Adrenal gland (tissue), 5 donors: ENCODE measurements around the gene MARCHF9.

Experiments used
- POLR2A ChIP-seq, 2 donors: fragments of 450-650 bp; IDR thresholded peaks; one replicate each; pipeline ENCODE4 v1.6.1; 2017; ENCODE audit warnings: antibody characterized with exemption in 2 of 2, mild to moderate bottlenecking in 2 of 2, moderate library complexity in 1 of 2
- TF ChIP-seq, protein P1 (sequence below), 6 experiments: fragments of 450-650 bp in 4 of 6; fragments of 200-600 bp in 2 of 6; sonication (generic) in 1 of 6; IDR thresholded peaks; 1 replicate in 5 of 6; 2 replicates in 1 of 6; pipeline versions ENCODE4 v1.5.1 to v1.8.0; 2016 to 2021; ENCODE audit warnings: antibody characterized with exemption in 6 of 6, mild to moderate bottlenecking in 2 of 6, moderate library complexity in 1 of 6
- donor health status: DM: no; HTN: no; CAD: no.

DNA sequence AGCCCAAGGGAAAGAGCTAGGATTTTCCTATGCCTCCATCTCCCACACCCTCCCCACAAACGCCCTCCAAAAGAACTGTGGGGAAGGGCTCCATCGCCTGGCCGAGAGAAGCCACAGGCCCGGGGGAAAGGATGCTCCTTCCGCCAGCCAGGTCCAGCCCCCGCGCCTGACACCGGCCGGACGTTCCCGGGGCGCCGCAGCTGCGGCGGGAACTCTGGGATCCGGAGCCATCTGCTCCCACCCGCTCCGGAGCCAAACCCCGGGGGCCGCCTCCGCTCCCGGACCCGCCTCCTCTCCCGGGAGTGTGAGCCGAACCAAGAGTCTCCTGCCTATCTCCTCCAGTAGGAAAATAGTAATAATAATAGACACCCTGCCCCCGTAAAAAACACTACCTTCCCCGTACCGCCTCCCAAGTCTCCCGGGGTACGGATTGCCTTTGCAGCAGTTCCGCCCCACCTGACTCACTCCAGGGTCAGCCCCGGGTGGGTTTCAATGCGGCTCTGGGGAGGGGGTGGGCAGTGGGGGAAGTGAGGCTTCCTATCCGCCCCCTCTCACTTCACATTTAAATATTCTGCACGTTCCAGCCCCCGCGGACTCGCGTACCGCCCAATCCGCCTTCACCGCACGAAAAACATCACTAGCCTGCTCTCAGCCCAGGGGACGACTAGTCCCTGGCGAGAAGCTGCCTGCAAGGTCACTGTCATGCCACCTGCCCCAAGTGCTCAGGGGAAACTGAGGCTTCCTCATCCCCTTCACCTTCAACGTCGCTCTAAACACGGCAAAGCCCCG is 18.8 kb upstream of the MARCHF9 start:
- TF ChIP-seq, protein P1, sequence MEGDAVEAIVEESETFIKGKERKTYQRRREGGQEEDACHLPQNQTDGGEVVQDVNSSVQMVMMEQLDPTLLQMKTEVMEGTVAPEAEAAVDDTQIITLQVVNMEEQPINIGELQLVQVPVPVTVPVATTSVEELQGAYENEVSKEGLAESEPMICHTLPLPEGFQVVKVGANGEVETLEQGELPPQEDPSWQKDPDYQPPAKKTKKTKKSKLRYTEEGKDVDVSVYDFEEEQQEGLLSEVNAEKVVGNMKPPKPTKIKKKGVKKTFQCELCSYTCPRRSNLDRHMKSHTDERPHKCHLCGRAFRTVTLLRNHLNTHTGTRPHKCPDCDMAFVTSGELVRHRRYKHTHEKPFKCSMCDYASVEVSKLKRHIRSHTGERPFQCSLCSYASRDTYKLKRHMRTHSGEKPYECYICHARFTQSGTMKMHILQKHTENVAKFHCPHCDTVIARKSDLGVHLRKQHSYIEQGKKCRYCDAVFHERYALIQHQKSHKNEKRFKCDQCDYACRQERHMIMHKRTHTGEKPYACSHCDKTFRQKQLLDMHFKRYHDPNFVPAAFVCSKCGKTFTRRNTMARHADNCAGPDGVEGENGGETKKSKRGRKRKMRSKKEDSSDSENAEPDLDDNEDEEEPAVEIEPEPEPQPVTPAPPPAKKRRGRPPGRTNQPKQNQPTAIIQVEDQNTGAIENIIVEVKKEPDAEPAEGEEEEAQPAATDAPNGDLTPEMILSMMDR (IDR thresholded peaks at IDR 0.05), result peak in 2 of 6 experiments; percentile 5 to 14
- TF ChIP-seq POLR2A (IDR thresholded peaks at IDR 0.05), result no peak
